Activated naive CD8-positive, alpha-beta T cell treated with anti-CD3 and anti-CD28 coated beads, Interleukin-2, amount 50 U/mL, for 24 hours (primary cell): ENCODE measurements around the gene DNAJC5.
"Not testable (repeated sequence)": the region's sequence is repeated elsewhere in the genome, so short reads cannot be mapped to it uniquely, and the experiment has no call there.

Source experiments
- ATAC-seq: fragments of 150-1000 bp; cut with Tn5 transposase; one replicate; pipeline ENCODE4 v1.10.0; 2021
- DNase-seq: peaks from one replicate; pipeline ENCODE4 v3.0.0; 2021
- H3K27ac Mint-ChIP-seq: one replicate; pipeline ENCODE4 v1.8.0; 2021; ENCODE audit warnings: mild to moderate bottlenecking, mixed read lengths
- H3K27me3 Mint-ChIP-seq: one replicate; pipeline ENCODE4 v1.8.0; 2021; ENCODE audit warnings: mixed read lengths
- H3K36me3 Mint-ChIP-seq: one replicate; pipeline ENCODE4 v1.8.0; 2021; ENCODE audit warnings: low read depth, mixed read lengths
- H3K4me1 Mint-ChIP-seq: one replicate; pipeline ENCODE4 v1.8.0; 2021; ENCODE audit warnings: mixed read lengths
- H3K4me3 Mint-ChIP-seq: one replicate; pipeline ENCODE4 v1.8.0; 2021; ENCODE audit warnings: mild to moderate bottlenecking, moderate library complexity, mixed read lengths
- H3K9me3 Mint-ChIP-seq: one replicate; pipeline ENCODE4 v1.8.0; 2021; ENCODE audit warnings: mixed read lengths

DNAJC5 gene

DNA sequence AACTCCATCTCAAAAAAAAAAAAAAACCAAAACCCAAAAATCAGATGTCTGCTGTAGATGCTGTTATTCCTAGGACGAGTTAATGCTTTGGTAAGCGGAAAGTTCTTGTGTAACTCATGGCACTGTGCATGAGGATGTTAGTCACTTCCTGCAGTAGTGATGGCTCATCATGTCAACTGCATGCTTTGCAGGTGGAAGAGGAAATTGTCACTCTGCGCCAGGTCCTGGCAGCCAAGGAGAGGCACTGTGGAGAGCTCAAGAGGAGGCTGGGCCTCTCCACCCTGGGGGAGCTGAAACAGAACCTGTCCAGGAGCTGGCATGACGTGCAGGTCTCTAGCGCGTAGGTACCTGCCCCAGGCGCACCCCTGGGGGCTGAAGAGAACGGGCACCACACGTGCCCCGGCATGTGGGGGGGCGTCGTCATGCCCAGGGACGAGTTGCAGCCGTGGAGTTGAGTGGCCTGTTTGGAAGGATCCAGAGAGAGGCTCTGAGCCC, 21.4 kb upstream of the DNAJC5 start:
- Mint-ChIP-seq H3K36me3 (peaks cover 41% of the 10 kb centered on the region), H3K4me3 (peak overlapping the region; percentile 26), H3K27ac (peak overlapping the region; percentile 91), H3K4me1 (peaks cover 11% of the 10 kb centered on the region), H3K27me3 (no peaks in the 10 kb centered on the region), H3K9me3 (no peaks in the 10 kb centered on the region)
- ATAC-seq (peak; percentile 98), DNase-seq (no peak)

DNA sequence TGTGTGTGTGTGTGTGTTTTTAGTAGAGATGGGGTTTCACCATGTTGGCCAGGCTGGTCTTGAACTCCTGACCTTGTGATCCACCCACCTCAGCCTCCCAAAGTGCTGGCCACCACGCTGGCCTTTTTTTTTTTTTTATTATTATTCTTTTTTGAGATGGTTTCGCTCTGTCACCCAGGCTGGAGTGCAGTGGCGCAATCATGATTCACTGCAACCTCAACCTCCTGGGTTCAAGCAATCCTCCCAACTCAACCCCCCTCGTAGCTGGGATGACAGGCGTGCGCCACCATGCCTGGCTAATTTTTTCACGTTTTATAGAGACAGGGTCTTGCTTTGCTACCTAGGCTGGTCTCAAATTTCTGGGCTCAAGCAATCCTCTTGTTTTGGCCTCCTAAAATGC, 20.7 kb upstream of the DNAJC5 start:
- Mint-ChIP-seq H3K36me3 (peaks cover 41% of the 10 kb centered on the region), H3K4me1 (peaks cover 11% of the 10 kb centered on the region)
- H3K4me3 Mint-ChIP-seq, H3K27ac Mint-ChIP-seq, H3K9me3 Mint-ChIP-seq, DNase-seq, H3K27me3 Mint-ChIP-seq, ATAC-seq: not testable (repeated sequence)

DNA sequence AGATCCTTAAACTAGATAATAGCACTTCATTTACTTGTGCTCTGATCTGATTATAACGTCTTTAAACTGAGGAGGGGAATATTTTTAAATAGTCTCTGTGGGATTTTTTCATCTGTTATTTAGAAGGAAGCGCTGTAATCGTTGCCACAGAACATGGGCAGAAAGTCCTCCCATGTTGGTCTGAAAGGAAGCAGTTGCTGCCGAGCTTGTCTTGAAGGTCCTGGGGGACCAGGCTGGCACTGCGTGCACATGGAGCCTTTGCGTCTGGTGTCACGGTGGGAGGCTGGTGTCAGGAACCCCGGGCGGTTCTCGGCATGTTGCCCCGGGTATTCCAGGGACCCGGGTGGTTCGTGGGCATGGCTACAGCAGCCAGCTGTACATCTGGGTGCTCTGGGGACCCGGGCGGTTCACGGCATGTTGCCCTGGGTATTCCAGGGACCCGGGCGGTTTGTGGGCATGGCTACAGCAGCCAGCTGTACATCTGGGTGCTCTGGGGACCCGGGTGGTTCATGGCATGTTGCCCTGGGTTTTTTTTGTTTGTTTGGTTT, 18.4 kb upstream of the DNAJC5 start:
- Mint-ChIP-seq H3K27ac (no peak overlapping the region), H3K36me3 (peaks cover 32% of the 10 kb centered on the region), H3K9me3 (no peaks in the 10 kb centered on the region), H3K27me3 (no peaks in the 10 kb centered on the region), H3K4me3 (no peak overlapping the region), H3K4me1 (peaks cover 11% of the 10 kb centered on the region)
- no peak for ATAC-seq
- DNase-seq = no peak

- H3K27me3 Mint-ChIP-seq = no peaks in the 10 kb centered on the region
- ATAC-seq (no peak), DNase-seq (no peak)
- no peak overlapping the region for H3K4me3 Mint-ChIP-seq
- peaks cover 27% of the 10 kb centered on the region for H3K36me3 Mint-ChIP-seq
- peaks cover 8% of the 10 kb centered on the region for H3K4me1 Mint-ChIP-seq
- no peak overlapping the region for H3K27ac Mint-ChIP-seq
- H3K9me3 Mint-ChIP-seq = no peaks in the 10 kb centered on the region
These were observed 17.0 kb upstream of the DNAJC5 start for GRCh38 chr20:63877755-63878470.

- ATAC-seq (no peak), DNase-seq (no peak)
- Mint-ChIP-seq H3K4me1 (no peaks in the 10 kb centered on the region), H3K4me3 (no peak overlapping the region), H3K27ac (no peak overlapping the region), H3K36me3 (peaks cover 19% of the 10 kb centered on the region), H3K9me3 (no peaks in the 10 kb centered on the region), H3K27me3 (no peaks in the 10 kb centered on the region)
These were observed 15.8 kb upstream of the DNAJC5 start for GRCh38 chr20:63878899-63879663.

GRCh38 chr20:63880901-63881300, 14.0 kb upstream of the DNAJC5 start:
- not testable (repeated sequence) for H3K4me1 Mint-ChIP-seq, H3K27me3 Mint-ChIP-seq, DNase-seq, H3K9me3 Mint-ChIP-seq, ATAC-seq, H3K4me3 Mint-ChIP-seq, H3K36me3 Mint-ChIP-seq, H3K27ac Mint-ChIP-seq

DNA sequence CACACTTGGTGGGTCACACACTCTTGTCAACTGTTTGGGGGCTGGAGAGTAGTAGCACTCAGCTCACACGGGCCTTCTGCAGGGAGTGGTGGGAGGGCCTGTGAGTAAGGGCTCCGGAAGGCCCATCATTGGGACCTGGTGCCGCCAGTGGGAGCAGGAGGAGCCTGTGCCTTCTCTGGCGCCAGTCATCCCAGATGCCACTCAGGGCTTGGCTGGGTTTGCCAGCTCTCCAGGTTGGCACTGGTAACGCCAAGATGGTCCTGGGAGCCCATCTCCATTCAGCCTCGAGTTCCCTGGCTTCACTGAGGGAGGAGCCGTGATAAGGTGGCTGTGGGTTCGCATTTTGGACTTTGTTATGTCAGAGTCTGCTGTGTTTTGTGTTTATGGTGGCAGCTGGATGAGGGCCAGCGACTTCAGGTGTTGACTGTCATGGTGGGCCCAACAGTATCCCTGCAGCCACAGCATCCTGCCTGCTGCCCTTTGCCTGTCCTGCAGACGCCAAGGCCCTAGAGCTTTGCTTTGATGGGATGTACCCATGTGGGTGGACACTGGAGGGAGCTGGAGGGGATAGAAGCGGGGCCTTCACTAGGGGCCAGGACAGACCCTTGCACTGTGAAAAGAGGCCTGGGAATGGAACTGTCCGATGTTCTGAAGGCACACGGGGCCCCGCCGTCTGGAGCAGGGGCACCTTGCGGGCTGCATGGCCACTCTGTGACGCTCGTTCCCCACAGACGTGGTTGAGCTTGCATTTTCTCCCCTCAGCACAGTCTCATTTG, 13.3 kb upstream of the DNAJC5 start:
- no peak overlapping the region for H3K4me3 Mint-ChIP-seq
- no peaks in the 10 kb centered on the region for H3K9me3 Mint-ChIP-seq
- peaks cover 9% of the 10 kb centered on the region for H3K4me1 Mint-ChIP-seq
- peaks cover 2% of the 10 kb centered on the region for H3K36me3 Mint-ChIP-seq
- no peaks in the 10 kb centered on the region for H3K27me3 Mint-ChIP-seq
- ATAC-seq = no peak
- no peak overlapping the region for H3K27ac Mint-ChIP-seq
- no peak for DNase-seq

DNA sequence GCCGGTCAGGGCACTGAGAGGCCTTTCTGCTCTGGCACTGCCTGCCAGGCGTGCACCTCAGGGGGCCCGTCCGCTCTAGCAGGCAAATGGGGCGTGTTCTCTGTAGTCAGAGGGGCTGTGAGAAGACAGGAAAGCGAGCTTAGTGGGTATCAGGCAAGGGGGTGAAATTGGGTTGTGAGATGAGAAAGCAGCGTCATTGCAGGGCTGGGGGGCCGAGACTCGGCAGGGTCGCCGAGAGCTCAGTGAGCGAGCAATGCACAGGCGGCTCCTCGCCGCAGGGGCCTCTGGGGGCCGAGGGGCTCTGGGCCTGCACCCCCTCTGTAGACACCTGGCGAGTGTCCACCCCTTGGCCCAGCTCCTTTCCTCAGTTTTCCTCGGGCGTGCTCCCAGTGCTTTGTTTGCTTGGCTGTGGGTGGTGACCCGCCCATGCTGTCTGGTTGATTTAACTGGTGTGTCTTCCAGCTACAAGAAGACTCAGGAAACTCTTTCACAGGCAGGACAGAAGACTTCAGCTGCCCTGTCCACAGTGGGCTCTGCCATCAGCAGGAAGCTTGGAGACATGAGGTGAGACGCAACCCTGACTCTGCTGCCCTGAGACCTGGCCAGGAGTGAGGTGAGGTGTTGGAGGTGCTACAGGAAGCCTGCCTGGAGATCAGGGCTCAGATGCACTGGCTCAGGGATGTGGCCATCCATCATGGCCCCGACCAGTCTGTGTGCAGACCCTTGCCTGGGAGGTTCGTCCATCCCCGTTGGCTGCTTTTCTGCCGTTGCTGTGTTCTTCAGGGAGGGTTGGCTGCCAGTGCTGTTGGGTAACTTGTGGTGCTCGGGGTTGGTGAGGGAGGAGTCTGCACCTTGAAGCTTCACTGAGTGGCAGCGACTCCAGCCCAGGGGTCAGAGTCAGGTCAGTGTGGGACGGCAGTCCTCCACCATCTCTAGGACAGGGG, 12.4 kb upstream of the DNAJC5 start:
- H3K27me3 Mint-ChIP-seq = no peaks in the 10 kb centered on the region
- no peak overlapping the region for H3K4me3 Mint-ChIP-seq
- peaks cover 9% of the 10 kb centered on the region for H3K4me1 Mint-ChIP-seq
- DNase-seq (no peak), ATAC-seq (no peak)
- H3K27ac Mint-ChIP-seq = no peak overlapping the region
- H3K36me3 Mint-ChIP-seq = peaks cover 4% of the 10 kb centered on the region
- no peaks in the 10 kb centered on the region for H3K9me3 Mint-ChIP-seq

- no peak for ATAC-seq
- no peak for DNase-seq
- H3K4me3 Mint-ChIP-seq = no peak overlapping the region
- H3K27ac Mint-ChIP-seq = no peak overlapping the region
- peaks cover 4% of the 10 kb centered on the region for H3K36me3 Mint-ChIP-seq
- H3K9me3 Mint-ChIP-seq = no peaks in the 10 kb centered on the region
- peaks cover 9% of the 10 kb centered on the region for H3K4me1 Mint-ChIP-seq
- H3K27me3 Mint-ChIP-seq = no peaks in the 10 kb centered on the region
These were observed 11.7 kb upstream of the DNAJC5 start for GRCh38 chr20:63883201-63883593.

DNA sequence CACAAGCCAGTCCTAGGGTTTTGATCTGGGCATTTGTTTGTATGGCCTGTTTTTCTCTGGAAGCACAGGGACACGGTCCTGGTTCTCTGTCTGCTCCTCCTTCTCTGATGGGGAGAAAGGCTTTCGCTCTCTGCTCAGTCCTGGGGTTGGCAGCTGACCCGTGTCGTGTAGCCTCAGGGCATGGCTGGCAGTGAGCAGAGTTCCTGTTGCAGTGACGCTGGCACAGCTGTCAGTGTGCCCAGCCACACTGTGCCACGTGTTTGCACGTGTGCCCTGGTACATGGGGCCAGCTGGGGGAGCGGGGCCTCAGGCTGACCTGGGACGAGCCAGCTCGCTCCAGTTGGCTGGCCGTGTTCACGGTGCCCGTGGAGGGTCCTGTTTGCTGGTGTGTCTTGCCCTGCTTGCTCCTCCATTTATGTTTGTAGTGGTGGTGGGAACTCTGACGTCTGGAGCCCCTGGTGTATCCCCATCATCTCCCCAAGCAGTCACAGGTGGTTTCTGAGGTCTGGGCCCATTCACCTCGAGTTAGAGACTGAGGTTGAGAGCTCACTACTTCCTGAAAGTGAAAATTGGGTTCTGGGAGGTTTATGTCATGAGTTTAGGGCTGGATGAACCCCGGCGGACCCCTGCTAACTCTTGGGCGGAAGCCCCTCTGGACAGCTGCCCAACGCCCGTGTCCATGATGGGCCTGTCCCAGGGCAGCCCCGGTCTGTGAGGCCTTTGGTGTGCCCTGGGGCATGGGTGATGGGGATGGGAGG, 10.2 kb upstream of the DNAJC5 start:
- Mint-ChIP-seq H3K27me3 (no peaks in the 10 kb centered on the region), H3K36me3 (peaks cover 10% of the 10 kb centered on the region), H3K27ac (no peak overlapping the region), H3K9me3 (no peaks in the 10 kb centered on the region), H3K4me1 (peaks cover 9% of the 10 kb centered on the region), H3K4me3 (no peak overlapping the region)
- DNase-seq (no peak), ATAC-seq (peak; percentile 33)

DNA sequence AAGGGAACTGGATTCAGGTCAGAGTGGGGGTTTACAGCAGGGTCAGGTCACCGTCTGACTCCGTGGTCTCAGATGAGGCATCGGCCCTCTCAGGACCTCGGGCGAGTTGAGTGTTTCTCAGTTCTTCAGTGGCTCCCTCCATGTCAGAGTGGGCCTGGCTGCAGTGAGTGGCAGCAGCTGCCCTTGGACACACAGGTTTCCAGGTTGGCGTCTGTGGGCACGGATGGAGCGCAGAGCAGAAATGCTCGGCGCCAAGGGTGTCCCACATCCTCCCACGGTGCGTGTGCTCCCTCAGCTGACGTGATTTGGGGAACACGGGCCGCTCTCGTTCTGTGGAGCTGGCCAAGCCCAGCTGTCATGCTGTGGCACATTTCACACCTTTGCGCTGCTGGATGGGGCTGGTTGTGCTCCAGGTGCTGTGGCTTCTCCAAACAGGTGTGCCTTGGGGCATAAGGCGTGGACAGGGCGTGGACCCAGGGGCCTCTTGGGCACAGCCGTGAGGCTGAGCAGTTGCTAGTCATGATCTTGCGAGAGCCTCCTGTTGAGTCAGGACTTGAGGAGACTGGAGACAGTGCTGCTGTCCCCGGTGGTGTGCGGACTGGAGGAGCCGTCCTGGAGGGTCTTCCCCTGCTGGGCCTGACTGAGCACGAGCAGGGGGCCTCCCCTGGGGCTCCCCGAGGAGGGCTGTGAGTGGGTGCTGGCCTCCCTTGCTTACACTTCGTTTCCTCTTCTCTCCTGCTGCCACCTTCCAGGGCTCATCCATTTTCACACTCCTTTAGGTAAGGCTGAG, 9.5 kb upstream of the DNAJC5 start:
- H3K4me1 Mint-ChIP-seq = peaks cover 9% of the 10 kb centered on the region
- ATAC-seq (peak; percentile 16), DNase-seq (no peak)
- no peak overlapping the region for H3K27ac Mint-ChIP-seq
- H3K4me3 Mint-ChIP-seq = no peak overlapping the region
- no peaks in the 10 kb centered on the region for H3K27me3 Mint-ChIP-seq
- H3K9me3 Mint-ChIP-seq = no peaks in the 10 kb centered on the region
- peaks cover 16% of the 10 kb centered on the region for H3K36me3 Mint-ChIP-seq

DNA sequence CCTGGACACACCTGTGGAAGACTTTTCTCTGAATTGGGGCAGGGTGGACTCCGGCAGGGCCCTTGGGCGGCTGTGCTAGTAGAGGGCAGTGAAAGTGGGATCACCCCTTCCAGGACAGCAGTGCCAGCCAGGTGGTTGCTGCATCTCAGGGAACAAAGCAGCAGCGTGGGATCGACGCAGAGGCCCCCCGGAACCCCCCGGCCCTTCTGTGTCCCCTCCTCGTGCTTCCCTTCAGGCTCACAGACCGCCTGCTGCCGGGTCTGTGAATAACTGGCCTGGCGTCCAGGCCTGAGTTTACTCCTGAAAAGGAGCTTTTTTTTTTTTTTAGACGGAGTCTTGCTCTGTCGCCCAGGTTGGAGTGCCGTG, 8.9 kb upstream of the DNAJC5 start:
- Mint-ChIP-seq H3K27me3 (no peaks in the 10 kb centered on the region), H3K4me3 (no peak overlapping the region), H3K27ac (no peak overlapping the region), H3K9me3 (no peaks in the 10 kb centered on the region), H3K36me3 (peaks cover 16% of the 10 kb centered on the region), H3K4me1 (peaks cover 9% of the 10 kb centered on the region)
- DNase-seq (no peak), ATAC-seq (no peak)

- Mint-ChIP-seq H3K4me1 (peaks cover 9% of the 10 kb centered on the region), H3K9me3 (no peaks in the 10 kb centered on the region), H3K27ac (no peak overlapping the region), H3K27me3 (no peaks in the 10 kb centered on the region), H3K36me3 (peaks cover 16% of the 10 kb centered on the region), H3K4me3 (no peak overlapping the region)
- no peak for DNase-seq
- no peak for ATAC-seq
These were observed 8.0 kb upstream of the DNAJC5 start for GRCh38 chr20:63886921-63887320.
